ENCODE results near the gene GLS.
"Not testable (repeated sequence)": the region's sequence is repeated elsewhere in the genome, so short reads cannot be mapped to it uniquely, and the experiment has no call there.

Gene GLS

GRCh38 chr2:190842606-190843104 is 38.0 kb upstream of the GLS start:
- CTCF ChIA-PET, result no interaction called here
- no peak for DNase-seq (ENCODE audit: extremely low spot score)
- POLR2A ChIA-PET, result no interaction called here
- TF ChIP-seq ELF4 (IDR thresholded peaks at IDR 0.05), result no peak
- TF ChIP-seq NFRKB (IDR thresholded peaks at IDR 0.05), result no peak
- TF ChIP-seq HDGF (IDR thresholded peaks at IDR 0.05; ENCODE audit: borderline replicate concordance), result no peak
- TF ChIP-seq PKNOX1 (IDR thresholded peaks at IDR 0.05), result no peak
- TF ChIP-seq FOXM1 (IDR thresholded peaks at IDR 0.05; ENCODE audit: borderline replicate concordance), result no peak
- no peak for TF ChIP-seq SP1 (IDR thresholded peaks at IDR 0.05)
- TF ChIP-seq CTBP1 (IDR thresholded peaks at IDR 0.05; ENCODE audit: borderline replicate concordance), result no peak
- TF ChIP-seq L3MBTL2 (conservative IDR thresholded peaks at IDR 0.05), result no peak
- TF ChIP-seq SUZ12 (IDR thresholded peaks at IDR 0.05), result no peak
- no peak for TF ChIP-seq TARDBP (IDR thresholded peaks at IDR 0.05)
- TF ChIP-seq LEF1 (IDR thresholded peaks at IDR 0.05; ENCODE audit: borderline replicate concordance), result no peak
- TF ChIP-seq FOXK2 (IDR thresholded peaks at IDR 0.05), result no peak
- TF ChIP-seq ZNF384 (IDR thresholded peaks at IDR 0.05), result no peak
- TF ChIP-seq BHLHE40 (IDR thresholded peaks at IDR 0.05; ENCODE audit: borderline replicate concordance), result no peak
- no peak for TF ChIP-seq ARNT (IDR thresholded peaks at IDR 0.05)
- no peak for TF ChIP-seq FOXA1 (IDR thresholded peaks at IDR 0.05)

DNA sequence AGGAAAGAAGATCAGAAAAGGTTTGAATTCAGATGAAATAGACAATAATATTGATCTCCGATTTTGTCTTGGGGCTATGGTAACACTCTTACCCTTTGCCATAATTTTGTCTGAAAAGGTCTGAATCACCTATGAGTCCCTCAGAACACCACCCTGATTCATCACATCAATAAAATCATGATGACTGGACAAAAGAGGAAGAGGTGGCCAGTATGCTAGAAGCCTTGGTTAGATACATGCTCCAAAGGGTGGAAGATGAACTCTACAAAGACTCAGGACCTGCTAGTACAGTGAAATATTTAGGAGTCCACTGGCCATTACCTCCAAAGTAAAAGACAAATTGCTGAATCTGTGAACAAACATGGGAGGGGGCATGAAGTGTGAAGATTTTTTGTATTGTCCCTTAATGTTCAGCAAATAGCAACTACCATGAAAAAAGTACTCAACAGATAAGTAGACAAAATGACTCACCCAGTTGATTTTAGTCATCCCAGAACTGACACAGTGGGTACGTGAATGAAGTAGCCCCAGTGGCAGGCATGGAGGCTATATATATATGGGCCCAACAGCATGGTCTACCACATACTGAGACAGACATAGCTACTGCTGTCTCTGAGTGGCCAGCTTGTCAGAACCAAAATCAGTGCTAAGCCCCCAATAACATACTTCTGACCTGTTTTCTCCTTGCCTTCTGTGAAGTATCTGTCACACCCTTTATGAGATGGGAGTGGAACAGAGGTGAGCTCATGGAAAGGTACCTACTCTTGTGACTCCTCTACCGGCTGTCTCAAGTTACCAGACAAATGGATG is 36.5 kb upstream of the GLS start:
- ChIA-PET POLR2A (no interaction called here), CTCF (no interaction called here)
- no peak for DNase-seq (ENCODE audit: extremely low spot score)
- TF ChIP-seq CTBP1 (IDR thresholded peaks at IDR 0.05; ENCODE audit: borderline replicate concordance), result no peak
- TF ChIP-seq ZNF384 (IDR thresholded peaks at IDR 0.05), result no peak
- no peak for TF ChIP-seq ELF4 (IDR thresholded peaks at IDR 0.05)
- no peak for TF ChIP-seq ARNT (IDR thresholded peaks at IDR 0.05)
- TF ChIP-seq FOXA1 (IDR thresholded peaks at IDR 0.05), result no peak
- TF ChIP-seq PKNOX1 (IDR thresholded peaks at IDR 0.05), result no peak
- no peak for TF ChIP-seq L3MBTL2 (conservative IDR thresholded peaks at IDR 0.05)
- no peak for TF ChIP-seq SP1 (IDR thresholded peaks at IDR 0.05)
- no peak for TF ChIP-seq FOXM1 (IDR thresholded peaks at IDR 0.05; ENCODE audit: borderline replicate concordance)

DNA sequence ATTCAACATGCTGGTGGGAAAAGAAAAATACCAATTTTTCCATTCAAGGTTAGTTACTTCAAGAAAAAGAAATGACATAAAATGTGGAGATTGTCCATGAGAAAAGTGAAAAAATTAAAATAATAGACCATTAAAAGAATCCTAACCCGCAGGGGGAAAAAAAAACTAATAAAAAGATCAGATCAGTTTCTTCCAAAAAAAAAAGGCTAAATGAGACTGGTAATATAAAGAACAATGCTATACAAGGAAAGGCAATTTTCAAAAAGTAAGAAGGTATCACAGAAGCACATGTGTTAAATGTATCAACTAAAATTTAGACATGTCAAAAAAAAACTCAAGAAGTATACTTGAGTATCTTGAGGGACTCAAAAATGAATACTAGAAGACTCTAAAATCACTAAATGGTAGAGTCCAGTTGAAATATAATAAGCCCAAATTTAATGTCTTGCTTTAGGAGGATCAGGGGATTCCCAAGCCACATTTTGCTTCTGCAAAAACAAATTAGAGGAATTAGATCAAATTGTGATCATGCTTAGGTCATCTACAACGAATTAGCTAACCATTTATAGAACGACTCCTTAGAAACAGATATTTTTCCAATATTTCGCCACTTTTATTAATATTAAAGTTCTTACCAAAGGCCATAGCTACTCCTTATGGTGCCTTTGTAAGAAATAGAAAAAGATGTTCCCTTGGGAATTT is 35.8 kb upstream of the GLS start:
- ChIA-PET CTCF (no interaction called here), POLR2A (no interaction called here)
- no peak for TF ChIP-seq FOXA1 (IDR thresholded peaks at IDR 0.05)
- no peak for TF ChIP-seq FOXK2 (IDR thresholded peaks at IDR 0.05)
- TF ChIP-seq TARDBP (IDR thresholded peaks at IDR 0.05), result no peak
- no peak for TF ChIP-seq L3MBTL2 (conservative IDR thresholded peaks at IDR 0.05)
- no peak for TF ChIP-seq NFRKB (IDR thresholded peaks at IDR 0.05)
- TF ChIP-seq HDGF (IDR thresholded peaks at IDR 0.05; ENCODE audit: borderline replicate concordance), result no peak
- TF ChIP-seq PKNOX1 (IDR thresholded peaks at IDR 0.05), result no peak
- TF ChIP-seq LEF1 (IDR thresholded peaks at IDR 0.05; ENCODE audit: borderline replicate concordance), result no peak
- TF ChIP-seq FOXM1 (IDR thresholded peaks at IDR 0.05; ENCODE audit: borderline replicate concordance), result no peak
- TF ChIP-seq ELF4 (IDR thresholded peaks at IDR 0.05), result no peak
- DNase-seq (ENCODE audit: extremely low spot score), result no peak

DNA sequence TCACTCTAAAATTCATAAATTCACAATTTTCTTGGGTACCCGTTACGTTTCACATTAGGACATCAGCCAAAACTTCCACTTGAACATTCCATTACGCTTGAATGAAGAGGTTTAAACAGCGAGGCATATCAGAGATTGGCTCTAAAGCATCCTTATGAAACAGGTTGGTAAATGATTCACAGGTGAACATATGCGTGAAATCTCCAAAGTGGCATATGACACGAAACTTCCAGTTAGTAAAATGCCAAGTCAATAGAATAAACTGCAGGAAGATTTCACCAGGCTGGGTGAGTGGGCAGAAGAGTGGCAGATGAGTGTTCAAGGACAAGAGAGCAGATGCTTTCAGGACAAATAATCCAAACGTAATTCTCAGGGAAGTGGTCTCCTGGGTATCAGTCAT is 33.9 kb upstream of the GLS start:
- ChIA-PET POLR2A (no interaction called here), CTCF (no interaction called here)
- TF ChIP-seq CTBP1 (IDR thresholded peaks at IDR 0.05; ENCODE audit: borderline replicate concordance) (no peak), HDGF (IDR thresholded peaks at IDR 0.05; ENCODE audit: borderline replicate concordance) (no peak), L3MBTL2 (conservative IDR thresholded peaks at IDR 0.05) (no peak), SP1 (IDR thresholded peaks at IDR 0.05) (no peak), FOXA1 (IDR thresholded peaks at IDR 0.05) (no peak), TARDBP (IDR thresholded peaks at IDR 0.05) (no peak), FOXM1 (IDR thresholded peaks at IDR 0.05; ENCODE audit: borderline replicate concordance) (no peak)
- no peak for DNase-seq (ENCODE audit: extremely low spot score)

GRCh38 chr2:190847504-190848081 is 33.0 kb upstream of the GLS start:
- ChIA-PET POLR2A (no interaction called here), CTCF (no interaction called here)
- TF ChIP-seq ZNF384 (IDR thresholded peaks at IDR 0.05), result no peak
- no peak for TF ChIP-seq ARNT (IDR thresholded peaks at IDR 0.05)
- no peak for TF ChIP-seq FOXK2 (IDR thresholded peaks at IDR 0.05)
- TF ChIP-seq FOXM1 (IDR thresholded peaks at IDR 0.05; ENCODE audit: borderline replicate concordance), result no peak
- no peak for TF ChIP-seq SP1 (IDR thresholded peaks at IDR 0.05)
- TF ChIP-seq CTBP1 (IDR thresholded peaks at IDR 0.05; ENCODE audit: borderline replicate concordance), result no peak
- TF ChIP-seq FOXA1 (IDR thresholded peaks at IDR 0.05), result no peak
- no peak for DNase-seq (ENCODE audit: extremely low spot score)

DNA sequence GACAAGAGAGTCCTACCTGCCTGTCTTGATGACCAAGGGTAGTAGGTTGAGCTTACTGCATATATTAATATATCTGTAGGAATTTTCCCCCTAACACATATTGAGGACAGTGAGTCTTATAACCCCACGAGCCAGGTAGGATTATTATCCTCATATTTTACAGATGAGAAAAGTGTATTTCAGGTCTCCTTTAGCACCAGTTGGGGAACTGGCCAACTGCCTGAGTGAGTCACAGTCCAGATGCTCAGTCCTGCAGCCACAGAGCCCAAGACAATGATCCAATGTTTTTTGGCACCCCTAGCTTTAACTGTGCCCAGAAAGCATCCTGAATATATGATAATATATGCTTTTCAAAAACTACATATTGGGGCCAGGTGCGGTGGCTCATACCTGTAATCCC is 30.8 kb upstream of the GLS start:
- CTCF ChIA-PET, result interaction anchor here (0.9 to 1.9 kb wide), 4 partner anchors 9 to 98 kb away, joined by 3 to 8 read pairs (median 4); no protein-coding TSS in a partner anchor
- POLR2A ChIA-PET, result no interaction called here
- DNase-seq (ENCODE audit: extremely low spot score), result no peak
- TF ChIP-seq FOXM1 (IDR thresholded peaks at IDR 0.05; ENCODE audit: borderline replicate concordance) (no peak), FOXA1 (IDR thresholded peaks at IDR 0.05) (no peak), TARDBP (IDR thresholded peaks at IDR 0.05) (no peak), ELF4 (IDR thresholded peaks at IDR 0.05) (no peak), ARNT (IDR thresholded peaks at IDR 0.05) (no peak), NFRKB (IDR thresholded peaks at IDR 0.05) (no peak), BHLHE40 (IDR thresholded peaks at IDR 0.05; ENCODE audit: borderline replicate concordance) (no peak), LEF1 (IDR thresholded peaks at IDR 0.05; ENCODE audit: borderline replicate concordance) (no peak), PKNOX1 (IDR thresholded peaks at IDR 0.05) (no peak), SUZ12 (IDR thresholded peaks at IDR 0.05) (no peak), FOXK2 (IDR thresholded peaks at IDR 0.05) (no peak), HDGF (IDR thresholded peaks at IDR 0.05; ENCODE audit: borderline replicate concordance) (no peak), ZNF384 (IDR thresholded peaks at IDR 0.05) (no peak), SP1 (IDR thresholded peaks at IDR 0.05) (no peak), L3MBTL2 (conservative IDR thresholded peaks at IDR 0.05) (no peak), CTBP1 (IDR thresholded peaks at IDR 0.05; ENCODE audit: borderline replicate concordance) (no peak)

- ChIA-PET POLR2A (interaction anchor here (1.7 kb wide), 1 partner anchor 29 kb away, joined by 5 read pairs; no protein-coding TSS in a partner anchor), CTCF (interaction anchor here (0.6 kb wide), 1 partner anchor 18 kb away, joined by 3 read pairs; no protein-coding TSS in a partner anchor)
- DNase-seq (ENCODE audit: extremely low spot score), result not testable (repeated sequence)
Observed at GRCh38 chr2:190853022-190853421, 27.6 kb upstream of the GLS start.

Measured in HEK293T (cell line).